Activated CD4-positive, alpha-beta memory T cell treated with anti-CD3 and anti-CD28 coated beads, Interleukin-2, amount 10 ng/mL, durations not matched to agents 7 days and 5 days (primary cell): Measurements from ENCODE around the gene BEST1. TPM values are rescaled to one million over a fixed set of nuclear protein-coding genes. Genes with fewer than 3 reads are reported as not detected.

Experiments
- CTCF ChIA-PET: fragments of 350-600 bp; sonication (Branson Sonifier 250); formaldehyde crosslinking; loops from one replicate; lab custom pipeline; 2021; ENCODE audit warnings: antibody characterized with exemption, inconsistent platforms; lab: Charles Lee
- POLR2A ChIA-PET: fragments of 350-600 bp; sonication (Branson Sonifier 250); formaldehyde crosslinking; loops from one replicate; lab custom pipeline; 2021; ENCODE audit warnings: antibody characterized with exemption; lab: Charles Lee
- DNase-seq: peaks from one replicate; pipeline ENCODE4 v3.0.0-alpha.2; 2020
- H3K27ac Mint-ChIP-seq: one replicate; pipeline ENCODE4 v1.8.0; 2021; ENCODE audit warnings: mild to moderate bottlenecking, mixed read lengths
- H3K27me3 Mint-ChIP-seq: one replicate; pipeline ENCODE4 v1.8.0; 2021; ENCODE audit warnings: mixed read lengths
- H3K36me3 Mint-ChIP-seq: one replicate; pipeline ENCODE4 v1.8.0; 2021; ENCODE audit warnings: low read depth, mixed read lengths
- H3K4me1 Mint-ChIP-seq: one replicate; pipeline ENCODE4 v1.8.0; 2021; ENCODE audit warnings: mixed read lengths
- H3K4me3 Mint-ChIP-seq: one replicate; pipeline ENCODE4 v1.8.0; 2021; ENCODE audit warnings: mild to moderate bottlenecking, mixed read lengths
- H3K9me3 Mint-ChIP-seq: one replicate; pipeline ENCODE4 v1.8.0; 2021; ENCODE audit warnings: mixed read lengths
- total RNA-seq, 2 experiments: library from RNA; stranded (reverse); gene quantifications; one replicate each; pipeline ENCODE4 v1.2.3, GENCODE V29; 2021

Gene BEST1
- total RNA-seq, 2 experiments from 2014 or later = 0.25 to 0.30 TPM

GRCh38 chr11:61918938-61919704, 31.0 kb upstream of the BEST1 start:
- Mint-ChIP-seq H3K4me1 (peaks cover 8% of the 10 kb centered on the region), H3K9me3 (no peaks in the 10 kb centered on the region), H3K36me3 (no peaks in the 10 kb centered on the region), H3K27me3 (peaks cover 50% of the 10 kb centered on the region), H3K4me3 (no peak overlapping the region), H3K27ac (no peak overlapping the region)
- CTCF ChIA-PET = no interaction called here
- DNase-seq = no peak
- POLR2A ChIA-PET = no interaction called here

DNA sequence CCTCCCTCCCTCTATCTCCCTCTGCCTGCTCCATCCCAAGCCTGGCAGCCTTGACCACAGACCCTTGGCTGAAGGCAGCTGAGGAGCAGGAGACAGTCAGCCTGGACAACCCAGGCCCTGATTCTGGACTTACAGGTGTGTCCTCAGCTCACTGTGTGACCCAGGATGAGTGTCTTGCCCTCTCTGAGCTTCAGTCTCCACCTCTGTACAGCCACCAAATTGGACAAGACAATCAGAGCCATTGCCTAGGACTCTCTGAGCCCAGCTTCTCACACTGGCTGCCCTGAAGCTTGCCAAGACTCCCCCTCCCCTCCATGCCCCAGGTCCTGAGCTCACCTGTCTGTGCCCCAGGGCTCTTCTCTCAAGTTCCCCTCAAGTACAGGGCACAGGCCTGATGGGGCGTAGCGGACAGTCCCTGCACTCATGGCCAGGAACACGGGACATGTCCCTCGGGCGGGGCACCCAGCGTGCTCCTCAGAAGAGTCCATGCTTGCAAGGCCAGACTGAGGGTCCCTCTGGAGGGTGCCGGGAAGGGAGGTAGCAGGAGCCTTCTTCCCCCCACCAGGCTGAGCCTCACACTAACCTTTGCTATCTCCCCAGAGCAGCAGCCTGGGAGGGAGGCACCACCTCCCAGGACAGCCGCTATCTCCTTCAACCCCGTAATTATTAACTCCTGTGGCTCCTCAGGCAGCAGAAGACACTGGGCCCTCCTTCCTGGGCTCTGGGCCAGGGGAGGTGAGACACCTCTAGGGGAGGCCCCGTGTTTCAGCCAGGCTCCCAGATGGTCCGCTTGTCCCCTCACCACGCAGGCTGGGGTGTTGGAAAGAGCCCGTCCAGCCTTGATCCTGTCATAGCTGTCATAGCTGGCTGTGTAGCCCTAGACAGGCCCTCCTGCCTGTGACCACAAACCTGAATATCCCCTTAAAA, 30.2 kb upstream of the BEST1 start:
- CTCF ChIA-PET = no interaction called here
- H3K4me1 Mint-ChIP-seq = peaks cover 8% of the 10 kb centered on the region
- no peaks in the 10 kb centered on the region for H3K36me3 Mint-ChIP-seq
- no peak for DNase-seq
- POLR2A ChIA-PET = no interaction called here
- H3K9me3 Mint-ChIP-seq = no peaks in the 10 kb centered on the region
- H3K27me3 Mint-ChIP-seq = peaks cover 49% of the 10 kb centered on the region
- H3K4me3 Mint-ChIP-seq = no peak overlapping the region
- no peak overlapping the region for H3K27ac Mint-ChIP-seq

DNA sequence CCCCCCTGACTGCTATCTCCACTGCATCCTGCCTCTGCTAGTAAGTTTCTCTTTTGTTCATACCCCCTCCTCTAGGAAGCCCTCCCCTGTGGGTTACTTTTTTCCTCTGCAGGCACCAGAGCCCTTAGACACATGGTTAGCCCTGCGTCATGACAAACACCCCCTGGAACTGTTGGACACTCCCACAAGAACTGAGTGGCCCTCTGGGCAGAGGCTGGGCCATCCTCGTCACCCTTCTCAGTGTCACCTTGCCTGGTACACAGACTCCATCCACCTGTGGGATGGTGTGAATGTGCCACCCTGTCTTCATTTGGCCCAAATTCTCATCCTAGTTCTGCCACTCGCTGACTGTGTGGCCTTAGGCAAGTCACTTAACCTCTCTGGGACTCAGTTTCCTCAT, 28.7 kb upstream of the BEST1 start:
- Mint-ChIP-seq H3K9me3 (no peaks in the 10 kb centered on the region), H3K4me3 (no peak overlapping the region), H3K4me1 (peaks cover 8% of the 10 kb centered on the region), H3K36me3 (no peaks in the 10 kb centered on the region), H3K27me3 (peaks cover 40% of the 10 kb centered on the region), H3K27ac (no peak overlapping the region)
- CTCF ChIA-PET = interaction anchor here (1.2 kb wide), 1 partner anchor 160 kb away, joined by 3 read pairs; no protein-coding TSS in a partner anchor
- POLR2A ChIA-PET = no interaction called here
- no peak for DNase-seq

DNA sequence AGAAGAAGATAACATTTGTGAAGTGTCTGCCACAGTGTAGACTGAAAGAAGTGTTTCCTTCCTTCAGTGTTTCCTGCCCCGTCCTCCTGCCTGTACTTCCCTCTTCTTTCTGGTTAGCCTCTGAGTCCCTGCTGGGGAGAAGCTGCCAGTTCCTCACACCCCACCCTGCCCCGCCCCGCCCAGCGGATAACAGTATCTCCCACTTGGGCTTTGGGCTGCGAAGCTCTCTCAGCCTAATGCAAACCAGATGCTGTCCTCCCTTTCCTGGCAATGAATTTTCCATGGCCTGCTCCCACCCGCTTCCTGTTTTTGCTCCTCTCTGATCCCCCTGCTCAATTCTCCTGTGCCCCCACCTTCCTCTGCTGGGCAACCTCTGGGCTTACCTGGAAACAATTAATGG, 27.6 kb upstream of the BEST1 start:
- no peak overlapping the region for H3K4me3 Mint-ChIP-seq
- DNase-seq = no peak
- CTCF ChIA-PET = interaction anchor here (0.8 to 1.0 kb wide), 2 partner anchors 25 to 160 kb away, joined by 3 to 4 read pairs; no protein-coding TSS in a partner anchor
- no peaks in the 10 kb centered on the region for H3K9me3 Mint-ChIP-seq
- H3K27ac Mint-ChIP-seq = no peak overlapping the region
- POLR2A ChIA-PET = no interaction called here
- H3K27me3 Mint-ChIP-seq = peaks cover 37% of the 10 kb centered on the region
- H3K4me1 Mint-ChIP-seq = peaks cover 8% of the 10 kb centered on the region
- H3K36me3 Mint-ChIP-seq = no peaks in the 10 kb centered on the region

DNA sequence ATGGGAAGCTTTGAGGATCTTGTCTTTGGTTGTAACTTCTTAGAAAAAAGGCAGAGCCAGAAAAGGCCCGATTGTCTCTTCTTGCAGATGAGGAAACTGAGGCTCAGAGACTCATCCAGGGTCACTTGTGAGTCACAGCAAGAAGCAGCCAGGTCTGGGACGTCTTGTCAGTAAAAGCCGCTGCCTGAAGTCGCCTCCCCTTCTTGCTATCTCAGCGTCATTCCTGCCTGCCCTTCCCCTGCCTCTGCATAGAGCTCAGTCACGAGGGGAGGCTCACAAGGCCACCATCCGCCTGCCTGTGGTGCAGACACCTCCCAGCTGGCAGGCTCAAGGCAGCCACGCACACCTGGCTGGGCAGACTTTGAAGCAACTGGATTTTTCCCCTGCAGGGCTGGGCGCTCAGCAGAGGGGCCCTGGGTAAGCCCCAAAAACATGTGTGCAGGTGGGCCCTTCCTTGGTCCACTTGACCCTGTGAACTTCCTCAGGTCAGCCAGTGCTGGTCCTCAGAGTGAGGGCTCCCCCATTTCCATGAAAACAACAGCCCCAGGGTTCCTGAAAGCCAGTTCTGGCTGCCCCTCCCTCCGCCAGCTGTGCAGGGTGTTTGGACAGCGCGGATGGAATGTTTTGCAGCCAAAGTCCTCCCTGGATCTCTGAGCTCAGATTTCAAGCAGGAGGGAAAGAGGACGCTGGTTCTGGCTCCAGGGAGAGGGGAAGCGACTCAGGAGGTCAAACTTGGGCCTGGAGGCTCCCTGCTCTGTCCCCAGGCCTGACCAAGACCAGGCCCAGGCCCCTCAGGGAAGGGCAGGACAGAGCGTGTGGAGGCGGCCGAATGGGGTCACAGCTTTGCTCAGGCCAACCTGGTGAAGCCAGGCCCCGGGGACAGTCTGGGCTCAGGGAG, 26.7 kb upstream of the BEST1 start:
- Mint-ChIP-seq H3K4me3 (no peak overlapping the region), H3K4me1 (no peaks in the 10 kb centered on the region), H3K9me3 (no peaks in the 10 kb centered on the region), H3K27me3 (peaks cover 29% of the 10 kb centered on the region), H3K27ac (no peak overlapping the region), H3K36me3 (no peaks in the 10 kb centered on the region)
- no peak for DNase-seq
- ChIA-PET CTCF (interaction anchor here (1.6 kb wide), 1 partner anchor 24 kb away, joined by 3 read pairs; no protein-coding TSS in a partner anchor), POLR2A (interaction anchor here (1.2 kb wide), 1 partner anchor 44 kb away, joined by 3 read pairs; the partner anchor contains the start of gene FTH1)

GRCh38 chr11:61924064-61924455, 26.1 kb upstream of the BEST1 start:
- no peak overlapping the region for H3K4me3 Mint-ChIP-seq
- peaks cover 22% of the 10 kb centered on the region for H3K27me3 Mint-ChIP-seq
- no peaks in the 10 kb centered on the region for H3K9me3 Mint-ChIP-seq
- H3K27ac Mint-ChIP-seq = no peak overlapping the region
- H3K4me1 Mint-ChIP-seq = no peaks in the 10 kb centered on the region
- H3K36me3 Mint-ChIP-seq = no peaks in the 10 kb centered on the region
- DNase-seq = no peak
- ChIA-PET POLR2A (interaction anchor here (1.2 kb wide), 1 partner anchor 44 kb away, joined by 3 read pairs; the partner anchor contains the start of gene FTH1), CTCF (interaction anchor here (0.9 to 1.6 kb wide), 2 partner anchors 24 to 25 kb away, joined by 3 read pairs; no protein-coding TSS in a partner anchor)

GRCh38 chr11:61925736-61926135, 24.4 kb upstream of the BEST1 start:
- CTCF ChIA-PET = interaction anchor here (0.7 to 0.8 kb wide), 2 partner anchors 155 to 189 kb away, joined by 3 to 7 read pairs; no protein-coding TSS in a partner anchor
- H3K36me3 Mint-ChIP-seq = no peaks in the 10 kb centered on the region

DNA sequence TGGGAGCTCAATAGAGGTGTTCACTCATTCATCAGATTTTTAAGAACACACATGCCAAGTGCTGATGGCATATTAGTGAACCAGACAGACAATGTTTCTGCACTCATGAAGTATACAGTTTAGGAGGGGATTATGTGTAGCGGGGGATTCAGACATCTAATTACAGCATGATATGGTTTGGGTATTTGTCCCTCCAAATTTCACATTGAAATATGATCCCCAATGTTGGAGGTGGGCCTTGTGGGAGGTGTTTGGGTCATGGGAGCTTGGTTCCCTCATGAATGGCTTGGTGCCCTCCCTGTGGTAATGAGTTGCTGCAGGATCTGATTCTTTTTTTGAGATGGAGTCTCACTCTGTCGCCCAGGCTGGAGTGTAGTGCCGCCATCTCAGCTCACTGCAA, 23.9 kb upstream of the BEST1 start:
- peaks cover 10% of the 10 kb centered on the region for H3K27me3 Mint-ChIP-seq
- H3K4me3 Mint-ChIP-seq = no peak overlapping the region
- DNase-seq = no peak
- POLR2A ChIA-PET = no interaction called here
- H3K36me3 Mint-ChIP-seq = no peaks in the 10 kb centered on the region
- no peaks in the 10 kb centered on the region for H3K4me1 Mint-ChIP-seq
- CTCF ChIA-PET = interaction anchor here (0.8 kb wide), 1 partner anchor 154 kb away, joined by 3 read pairs; no protein-coding TSS in a partner anchor
- no peaks in the 10 kb centered on the region for H3K9me3 Mint-ChIP-seq
- no peak overlapping the region for H3K27ac Mint-ChIP-seq

More at GRCh38 chr11:61925736-61926135, 24.4 kb upstream of the BEST1 start:
- Mint-ChIP-seq H3K27me3 (peaks cover 11% of the 10 kb centered on the region), H3K4me3 (no peak overlapping the region), H3K27ac (no peak overlapping the region), H3K9me3 (no peaks in the 10 kb centered on the region), H3K4me1 (no peaks in the 10 kb centered on the region)
- POLR2A ChIA-PET = no interaction called here
- no peak for DNase-seq

DNA sequence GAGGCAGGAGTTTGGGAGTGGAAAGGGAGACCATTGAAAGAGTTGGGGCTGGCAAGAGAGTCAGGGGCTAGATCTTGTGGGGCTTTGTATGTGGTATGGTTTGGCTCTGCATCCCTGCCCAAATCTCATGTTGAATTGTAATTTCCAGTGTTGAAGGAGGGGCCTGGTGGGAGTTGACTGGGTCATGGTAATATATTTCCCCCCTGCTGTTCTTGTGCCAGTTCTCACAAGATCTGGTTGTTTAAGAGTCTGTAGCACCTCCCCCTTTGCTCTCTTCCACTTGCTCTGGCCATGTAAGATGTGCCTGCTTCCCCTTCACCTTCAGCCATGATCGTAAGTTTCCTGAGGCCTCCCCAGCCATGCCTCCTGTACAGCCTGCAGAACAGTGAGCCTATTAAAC, 22.6 kb upstream of the BEST1 start:
- POLR2A ChIA-PET = no interaction called here
- DNase-seq = no peak
- Mint-ChIP-seq H3K27me3 (peaks cover 6% of the 10 kb centered on the region), H3K36me3 (no peaks in the 10 kb centered on the region), H3K9me3 (no peaks in the 10 kb centered on the region), H3K4me3 (no peak overlapping the region), H3K4me1 (no peaks in the 10 kb centered on the region), H3K27ac (no peak overlapping the region)
- CTCF ChIA-PET = interaction anchor here (1.9 kb wide), 1 partner anchor 180 kb away, joined by 4 read pairs; no protein-coding TSS in a partner anchor

DNA sequence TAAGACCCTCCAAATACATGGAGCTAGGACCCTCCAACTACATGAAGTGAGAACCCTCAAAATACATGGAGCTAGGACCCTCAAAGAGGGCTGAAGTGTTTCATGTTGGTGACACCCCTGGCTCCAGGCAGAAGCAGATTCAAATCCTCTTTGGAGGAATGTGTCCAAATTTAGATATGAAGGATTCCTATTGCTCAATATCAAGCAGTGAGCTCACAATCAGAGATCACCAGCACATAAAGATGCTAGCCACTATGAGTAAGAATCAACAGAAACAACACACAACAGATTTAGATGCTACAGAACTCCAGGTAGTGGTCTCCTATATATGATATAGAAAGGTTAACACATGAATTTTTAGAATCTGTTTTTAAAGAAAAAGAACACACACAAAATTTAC, 21.5 kb upstream of the BEST1 start:
- ChIA-PET POLR2A (no interaction called here), CTCF (interaction anchor here (1.0 to 1.9 kb wide), 2 partner anchors 154 to 179 kb away, joined by 3 to 4 read pairs; no protein-coding TSS in a partner anchor)
- Mint-ChIP-seq H3K27me3 (peaks cover 10% of the 10 kb centered on the region), H3K36me3 (no peaks in the 10 kb centered on the region), H3K27ac (no peak overlapping the region), H3K4me3 (no peak overlapping the region), H3K4me1 (no peaks in the 10 kb centered on the region), H3K9me3 (no peaks in the 10 kb centered on the region)
- DNase-seq = no peak

DNA sequence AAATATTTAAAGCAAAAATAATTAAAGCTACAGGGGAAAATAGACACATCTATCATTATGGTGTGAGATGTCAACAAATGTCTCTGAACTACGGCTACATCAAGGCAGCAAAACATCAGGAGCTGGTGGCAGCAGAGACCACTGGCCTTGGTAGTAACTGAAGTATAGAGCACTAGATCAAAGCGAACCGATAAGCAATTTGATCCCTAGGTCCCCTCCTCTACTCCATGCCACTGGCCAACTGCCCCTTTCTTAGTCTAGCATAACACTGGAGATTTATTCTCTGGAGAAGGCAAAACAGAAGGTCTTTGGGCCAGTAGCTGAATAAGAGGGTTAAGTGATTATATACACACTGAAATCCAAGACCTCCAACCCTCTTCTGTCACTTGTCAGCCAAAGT, 19.2 kb upstream of the BEST1 start:
- DNase-seq = no peak
- CTCF ChIA-PET = interaction anchor here (0.7 to 1.4 kb wide), 5 partner anchors 17 to 626 kb away, joined by 3 to 6 read pairs (median 3); no protein-coding TSS in a partner anchor
- POLR2A ChIA-PET = no interaction called here
- Mint-ChIP-seq H3K9me3 (no peaks in the 10 kb centered on the region), H3K27ac (no peak overlapping the region), H3K36me3 (no peaks in the 10 kb centered on the region), H3K4me3 (no peak overlapping the region), H3K4me1 (no peaks in the 10 kb centered on the region), H3K27me3 (peaks cover 13% of the 10 kb centered on the region)

- Mint-ChIP-seq H3K36me3 (no peaks in the 10 kb centered on the region), H3K4me1 (no peaks in the 10 kb centered on the region), H3K4me3 (no peak overlapping the region), H3K9me3 (no peaks in the 10 kb centered on the region), H3K27me3 (peaks cover 35% of the 10 kb centered on the region), H3K27ac (no peak overlapping the region)
- CTCF ChIA-PET = interaction anchor here (1.1 to 2.5 kb wide), 3 partner anchors 11 to 146 kb away, joined by 3 to 11 read pairs (median 5); no protein-coding TSS in a partner anchor
- POLR2A ChIA-PET = no interaction called here
- no peak for DNase-seq
Observed at GRCh38 chr11:61935861-61936260, 14.3 kb upstream of the BEST1 start.
